Measurements from ENCODE around the gene BCL11B.
A peak's percentile ranks its signal among the peaks of the same experiment; 100 is the strongest.

BCL11B gene

GRCh38 chr14:99271951-99272631 lies at the start of gene BCL11B:
Gene BCL11B, minus strand, starts transcription at chr14:99272197. Its CDS starts 979 bp downstream, at chr14:99271218.
- peak; percentile 91 for DNase-seq (ENCODE audit: low spot score)
- H3K27me3 Mint-ChIP-seq (ENCODE audit: low read depth): peaks cover 21% of the 10 kb centered on the region
- H3K9me3 Mint-ChIP-seq: no peaks in the 10 kb centered on the region
- H3K36me3 Mint-ChIP-seq (ENCODE audit: low read depth): peaks cover 31% of the 10 kb centered on the region
- H3K27ac Mint-ChIP-seq: peak within 1 kb of the TSS; percentile 96
- H3K4me3 Mint-ChIP-seq: peak within 1 kb of the TSS; percentile 96
- peaks cover 26% of the 10 kb centered on the region for H3K4me1 Mint-ChIP-seq (ENCODE audit: low read depth)

GRCh38 chr14:99321236-99321925 lies 49.4 kb upstream of the BCL11B start:
- H3K9me3 Mint-ChIP-seq: no peaks in the 10 kb centered on the region
- no peak for DNase-seq (ENCODE audit: low spot score)
- no peaks in the 10 kb centered on the region for H3K36me3 Mint-ChIP-seq (ENCODE audit: low read depth)
- no peak overlapping the region for H3K4me3 Mint-ChIP-seq
- no peaks in the 10 kb centered on the region for H3K27me3 Mint-ChIP-seq (ENCODE audit: low read depth)
- H3K4me1 Mint-ChIP-seq (ENCODE audit: low read depth): peaks cover 3% of the 10 kb centered on the region
- H3K27ac Mint-ChIP-seq: no peak overlapping the region

GRCh38 chr14:99320621-99321235 lies 48.7 kb upstream of the BCL11B start:
- H3K27me3 Mint-ChIP-seq (ENCODE audit: low read depth): no peaks in the 10 kb centered on the region
- H3K9me3 Mint-ChIP-seq: no peaks in the 10 kb centered on the region
- H3K4me3 Mint-ChIP-seq: no peak overlapping the region
- H3K4me1 Mint-ChIP-seq (ENCODE audit: low read depth): peaks cover 3% of the 10 kb centered on the region
- no peak for DNase-seq (ENCODE audit: low spot score)
- no peak overlapping the region for H3K27ac Mint-ChIP-seq
- no peaks in the 10 kb centered on the region for H3K36me3 Mint-ChIP-seq (ENCODE audit: low read depth)

- Mint-ChIP-seq H3K4me1 (ENCODE audit: low read depth) (peaks cover 3% of the 10 kb centered on the region), H3K27ac (no peak overlapping the region), H3K27me3 (ENCODE audit: low read depth) (no peaks in the 10 kb centered on the region), H3K36me3 (ENCODE audit: low read depth) (no peaks in the 10 kb centered on the region), H3K9me3 (no peaks in the 10 kb centered on the region), H3K4me3 (no peak overlapping the region)
- peak; percentile 75 for DNase-seq (ENCODE audit: low spot score)
These were observed 48.1 kb upstream of the BCL11B start for GRCh38 chr14:99320105-99320572.

GRCh38 chr14:99318959-99319295 lies 46.9 kb upstream of the BCL11B start:
- Mint-ChIP-seq H3K27ac (no peak overlapping the region), H3K9me3 (no peaks in the 10 kb centered on the region), H3K4me3 (no peak overlapping the region), H3K36me3 (ENCODE audit: low read depth) (no peaks in the 10 kb centered on the region), H3K4me1 (ENCODE audit: low read depth) (peaks cover 3% of the 10 kb centered on the region), H3K27me3 (ENCODE audit: low read depth) (no peaks in the 10 kb centered on the region)
- no peak for DNase-seq (ENCODE audit: low spot score)

- H3K36me3 Mint-ChIP-seq (ENCODE audit: low read depth): no peaks in the 10 kb centered on the region
- H3K9me3 Mint-ChIP-seq: no peaks in the 10 kb centered on the region
- H3K4me3 Mint-ChIP-seq: no peak overlapping the region
- peaks cover 3% of the 10 kb centered on the region for H3K4me1 Mint-ChIP-seq (ENCODE audit: low read depth)
- no peak for DNase-seq (ENCODE audit: low spot score)
- H3K27me3 Mint-ChIP-seq (ENCODE audit: low read depth): no peaks in the 10 kb centered on the region
- no peak overlapping the region for H3K27ac Mint-ChIP-seq
These were observed 46.3 kb upstream of the BCL11B start for GRCh38 chr14:99318091-99318958.

GRCh38 chr14:99317231-99318090 lies 45.5 kb upstream of the BCL11B start:
- no peak overlapping the region for H3K27ac Mint-ChIP-seq
- no peaks in the 10 kb centered on the region for H3K36me3 Mint-ChIP-seq (ENCODE audit: low read depth)
- no peak for DNase-seq (ENCODE audit: low spot score)
- no peak overlapping the region for H3K4me3 Mint-ChIP-seq
- peaks cover 3% of the 10 kb centered on the region for H3K4me1 Mint-ChIP-seq (ENCODE audit: low read depth)
- no peaks in the 10 kb centered on the region for H3K9me3 Mint-ChIP-seq
- H3K27me3 Mint-ChIP-seq (ENCODE audit: low read depth): no peaks in the 10 kb centered on the region

- Mint-ChIP-seq H3K4me1 (ENCODE audit: low read depth) (peaks cover 3% of the 10 kb centered on the region), H3K9me3 (no peaks in the 10 kb centered on the region), H3K4me3 (no peak overlapping the region), H3K27ac (no peak overlapping the region), H3K36me3 (ENCODE audit: low read depth) (no peaks in the 10 kb centered on the region), H3K27me3 (ENCODE audit: low read depth) (no peaks in the 10 kb centered on the region)
- no peak for DNase-seq (ENCODE audit: low spot score)
These were observed 44.5 kb upstream of the BCL11B start for GRCh38 chr14:99316281-99317163.

- no peaks in the 10 kb centered on the region for H3K36me3 Mint-ChIP-seq (ENCODE audit: low read depth)
- no peak overlapping the region for H3K27ac Mint-ChIP-seq
- peaks cover 3% of the 10 kb centered on the region for H3K4me1 Mint-ChIP-seq (ENCODE audit: low read depth)
- H3K4me3 Mint-ChIP-seq: no peak overlapping the region
- no peak for DNase-seq (ENCODE audit: low spot score)
- H3K27me3 Mint-ChIP-seq (ENCODE audit: low read depth): peaks cover 10% of the 10 kb centered on the region
- H3K9me3 Mint-ChIP-seq: no peaks in the 10 kb centered on the region
These were observed 43.2 kb upstream of the BCL11B start for GRCh38 chr14:99315197-99315596.

- no peaks in the 10 kb centered on the region for H3K9me3 Mint-ChIP-seq
- no peaks in the 10 kb centered on the region for H3K36me3 Mint-ChIP-seq (ENCODE audit: low read depth)
- no peak overlapping the region for H3K27ac Mint-ChIP-seq
- no peak for DNase-seq (ENCODE audit: low spot score)
- H3K4me3 Mint-ChIP-seq: no peak overlapping the region
- H3K27me3 Mint-ChIP-seq (ENCODE audit: low read depth): peaks cover 10% of the 10 kb centered on the region
- H3K4me1 Mint-ChIP-seq (ENCODE audit: low read depth): no peaks in the 10 kb centered on the region
These were observed 42.6 kb upstream of the BCL11B start for GRCh38 chr14:99314623-99315022.

GRCh38 chr14:99313234-99313633 lies 41.2 kb upstream of the BCL11B start:
- Mint-ChIP-seq H3K9me3 (no peaks in the 10 kb centered on the region), H3K27ac (no peak overlapping the region), H3K27me3 (ENCODE audit: low read depth) (peaks cover 16% of the 10 kb centered on the region), H3K4me1 (ENCODE audit: low read depth) (no peaks in the 10 kb centered on the region), H3K4me3 (no peak overlapping the region), H3K36me3 (ENCODE audit: low read depth) (no peaks in the 10 kb centered on the region)
- DNase-seq (ENCODE audit: low spot score): no peak

- Mint-ChIP-seq H3K27ac (no peak overlapping the region), H3K36me3 (ENCODE audit: low read depth) (no peaks in the 10 kb centered on the region), H3K9me3 (no peaks in the 10 kb centered on the region), H3K4me1 (ENCODE audit: low read depth) (no peaks in the 10 kb centered on the region), H3K27me3 (ENCODE audit: low read depth) (peaks cover 22% of the 10 kb centered on the region), H3K4me3 (no peak overlapping the region)
- no peak for DNase-seq (ENCODE audit: low spot score)
These were observed 40.1 kb upstream of the BCL11B start for GRCh38 chr14:99312106-99312505.

All from T-helper 2 cell treated with Interferon-gamma antibody and Interleukin-4, amounts not matched to agents 5 μg/mL and 100 μg/mL, for 36 hours (primary cell).